Tibial artery (tissue), 4 donors: ENCODE measurements around the gene ITGB6.
A peak's percentile ranks its signal among the peaks of the same experiment; 100 is the strongest.

Experiments
- DNase-seq, 2 donors: peaks; one replicate each; pipeline ENCODE4 v3.0.0-alpha.2; 2019
- H3K27ac ChIP-seq, 2 donors: fragments of 200-600 bp; sonication (generic) in 1 of 2; 1 replicate in 1 of 2; 2 replicates in 1 of 2; pipeline ENCODE4 v1.5.1; 2018 to 2019; ENCODE audit warnings: mild to moderate bottlenecking in 1 of 2
- H3K27me3 ChIP-seq, 2 donors: fragments of 200-600 bp; sonication (generic) in 1 of 2; one replicate each; pipeline versions ENCODE4 v1.5.1 to v1.6.0; 2016 to 2019
- H3K36me3 ChIP-seq, 3 donors: fragments of 200-600 bp; sonication (generic) in 2 of 3; one replicate each; pipeline ENCODE4 v1.5.1; 2016 to 2019; ENCODE audit warnings: mild to moderate bottlenecking in 2 of 3
- H3K4me1 ChIP-seq, 4 donors: fragments of 200-600 bp; sonication (generic) in 2 of 4; 1 replicate in 3 of 4; 2 replicates in 1 of 4; pipeline ENCODE4 v1.5.1; 2016 to 2019
- H3K4me3 ChIP-seq, 2 donors: fragments of 200-600 bp; sonication (generic) in 1 of 2; 1 replicate in 1 of 2; 2 replicates in 1 of 2; pipeline ENCODE4 v1.5.1; 2018 to 2019; ENCODE audit warnings: mild to moderate bottlenecking in 2 of 2
- H3K9me3 ChIP-seq, 3 donors: fragments of 200-600 bp; sonication (generic) in 1 of 3; one replicate each; pipeline ENCODE4 v1.5.1; 2016 to 2019
- CTCF ChIP-seq, 2 experiments: fragments of 200-600 bp in 1 of 2; fragments of 450-650 bp in 1 of 2; IDR thresholded peaks; one replicate each; pipeline ENCODE4 v1.5.1; 2017 to 2019; ENCODE audit warnings: antibody characterized with exemption in 2 of 2, mild to moderate bottlenecking in 1 of 2, moderate library complexity in 1 of 2
- intact Hi-C: fragments of 100-400 bp; cut with DNase I; formaldehyde crosslinking; loops from one replicate; pipeline ENCODE4 v1.15.0; 2023; ENCODE audit warnings: low total_unique reads

Gene ITGB6

GRCh38 chr2:160114020-160114419 lies 86.1 kb downstream of the ITGB6 start:
- intact Hi-C loops: no loop called here
- Histone ChIP-seq H3K4me1 (no peaks in the 10 kb centered on the region), H3K36me3 (no peaks in the 10 kb centered on the region), H3K27me3 (no peaks in the 10 kb centered on the region), H3K4me3 (no peak overlapping the region), H3K27ac (no peak overlapping the region), H3K9me3 (no peaks in the 10 kb centered on the region)
- no peak for DNase-seq
- no peak for TF ChIP-seq CTCF (IDR thresholded peaks at IDR 0.05)

- Histone ChIP-seq H3K27ac (no peak overlapping the region), H3K27me3 (no peaks in the 10 kb centered on the region), H3K9me3 (no peaks in the 10 kb centered on the region), H3K36me3 (no peaks in the 10 kb centered on the region), H3K4me1 (no peaks in the 10 kb centered on the region), H3K4me3 (no peak overlapping the region)
- DNase-seq: no peak
- intact Hi-C loops: no loop called here
- no peak for TF ChIP-seq CTCF (IDR thresholded peaks at IDR 0.05)
Observed at GRCh38 chr2:160111951-160112798, 87.9 kb downstream of the ITGB6 start.

- H3K4me3 ChIP-seq: no peak overlapping the region
- intact Hi-C loops: no loop called here
- TF ChIP-seq CTCF (IDR thresholded peaks at IDR 0.05): no peak
- DNase-seq: no peak
- no peak overlapping the region for H3K27ac ChIP-seq
- H3K27me3 ChIP-seq: no peaks in the 10 kb centered on the region
- H3K4me1 ChIP-seq: no peaks in the 10 kb centered on the region
- no peaks in the 10 kb centered on the region for H3K36me3 ChIP-seq
- H3K9me3 ChIP-seq: no peaks in the 10 kb centered on the region
Observed at GRCh38 chr2:160110674-160111239, 89.3 kb downstream of the ITGB6 start.

- intact Hi-C loops: loop anchor here (10.0 kb wide), 1 partner anchor 955 kb away; no protein-coding TSS in a partner anchor
- Histone ChIP-seq H3K27me3 (no peaks in the 10 kb centered on the region), H3K36me3 (no peaks in the 10 kb centered on the region), H3K9me3 (no peaks in the 10 kb centered on the region), H3K4me3 (no peak overlapping the region), H3K27ac (no peak overlapping the region), H3K4me1 (no peaks in the 10 kb centered on the region)
- TF ChIP-seq CTCF (IDR thresholded peaks at IDR 0.05): peak; percentile 78 to 82
- DNase-seq: peak; percentile 48 to 73
Observed at GRCh38 chr2:160109939-160110673, 90.0 kb downstream of the ITGB6 start.

GRCh38 chr2:160109243-160109642 lies 90.8 kb downstream of the ITGB6 start:
- no peak for DNase-seq
- intact Hi-C loops: loop anchor here (10.0 kb wide), 1 partner anchor 956 kb away; no protein-coding TSS in a partner anchor
- Histone ChIP-seq H3K4me1 (no peaks in the 10 kb centered on the region), H3K4me3 (no peak overlapping the region), H3K27me3 (no peaks in the 10 kb centered on the region), H3K9me3 (no peaks in the 10 kb centered on the region), H3K27ac (no peak overlapping the region), H3K36me3 (no peaks in the 10 kb centered on the region)
- TF ChIP-seq CTCF (IDR thresholded peaks at IDR 0.05): no peak
